HG03095 (cell line): ENCODE results near the gene UGT1A10.
"Not testable (repeated sequence)": the region's sequence is repeated elsewhere in the genome, so short reads cannot be mapped to it uniquely, and the experiment has no call there.

Source experiments
- ATAC-seq: cut with Tn5 transposase; IDR thresholded peaks from one replicate; pipeline ENCODE4 v1.9.1; 2021; ENCODE audit warnings: moderate library complexity; ENCODE audit not compliant: unreplicated experiment

UGT1A10 gene

DNA sequence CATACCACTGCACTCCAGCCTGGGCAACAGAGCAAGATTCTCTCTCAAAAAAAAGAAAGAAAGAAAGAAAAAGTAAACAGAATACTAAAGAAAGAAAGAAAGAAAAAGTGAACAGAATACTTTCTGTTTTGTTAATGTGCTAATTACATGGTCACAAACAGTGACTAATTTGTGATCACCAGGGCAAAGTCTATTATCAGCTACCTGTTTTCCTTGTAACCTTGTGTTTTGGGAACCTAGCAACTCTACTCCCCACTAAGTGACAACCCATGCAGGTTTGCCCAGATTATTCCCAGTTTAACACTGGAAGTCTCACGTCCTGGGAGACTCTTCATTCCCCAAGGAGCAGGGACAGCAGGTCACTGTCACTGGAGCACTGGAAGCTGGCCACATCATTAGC, 18.8 kb downstream of the UGT1A10 start:
- ATAC-seq, result no peak

DNA sequence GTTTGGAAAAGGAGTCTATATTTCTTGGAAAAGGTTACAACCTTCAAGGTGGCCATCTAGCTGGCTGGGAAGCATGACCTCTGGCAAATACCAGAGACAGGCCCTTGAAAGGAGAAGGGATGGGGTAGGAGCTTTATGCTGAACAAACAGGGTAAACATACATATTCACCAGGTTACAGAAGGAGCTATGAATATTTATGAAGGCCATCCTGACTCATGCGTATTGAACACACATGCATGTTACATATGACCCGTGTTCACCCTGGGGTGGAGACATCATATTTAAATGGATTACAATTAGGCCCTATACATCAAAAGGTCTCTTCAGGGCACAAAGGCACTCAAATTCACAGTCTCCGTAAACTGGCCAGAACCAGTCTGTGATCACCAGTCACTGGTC, 19.7 kb downstream of the UGT1A10 start:
- ATAC-seq, result not testable (repeated sequence)

DNA sequence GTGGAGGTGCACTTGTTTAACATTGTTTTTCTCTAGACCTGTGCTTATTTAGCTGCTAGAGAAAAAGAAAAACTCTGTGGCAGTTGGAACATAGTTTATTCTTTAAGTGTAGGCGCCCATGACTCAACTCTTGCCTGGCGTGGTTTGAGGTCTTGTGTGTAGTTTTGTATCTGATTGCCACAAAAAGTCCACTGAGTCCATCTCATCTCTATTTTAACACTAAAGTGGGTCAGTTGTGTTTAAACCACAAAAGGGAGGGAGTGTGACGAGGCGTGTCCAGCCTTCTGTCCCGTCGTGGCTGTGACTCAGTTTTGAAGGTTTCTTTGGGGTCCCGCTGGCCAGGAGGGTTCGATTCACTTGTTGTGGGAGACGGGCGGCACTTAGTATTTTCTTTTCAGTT, 20.2 kb downstream of the UGT1A10 start:
- no peak for ATAC-seq

DNA sequence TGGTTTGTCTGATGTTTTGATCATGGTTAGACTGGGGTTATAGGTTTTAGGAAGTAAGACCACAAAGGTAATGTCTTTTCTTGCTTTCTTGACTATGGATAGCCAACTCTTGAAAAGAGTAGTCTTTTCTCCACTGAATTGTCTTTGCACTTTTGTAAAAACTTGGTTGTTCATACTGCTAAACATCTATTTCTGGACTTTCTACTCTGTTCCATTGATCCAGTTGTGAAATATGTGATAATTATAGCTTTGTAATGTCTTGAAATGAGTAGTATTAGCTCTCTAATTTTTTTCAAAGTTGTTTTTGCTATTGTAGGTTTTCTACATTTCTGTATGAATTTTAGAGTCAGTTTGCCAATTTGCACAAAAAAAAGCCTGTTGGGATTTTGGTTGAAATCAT, 22.4 kb downstream of the UGT1A10 start:
- ATAC-seq, result no peak

DNA sequence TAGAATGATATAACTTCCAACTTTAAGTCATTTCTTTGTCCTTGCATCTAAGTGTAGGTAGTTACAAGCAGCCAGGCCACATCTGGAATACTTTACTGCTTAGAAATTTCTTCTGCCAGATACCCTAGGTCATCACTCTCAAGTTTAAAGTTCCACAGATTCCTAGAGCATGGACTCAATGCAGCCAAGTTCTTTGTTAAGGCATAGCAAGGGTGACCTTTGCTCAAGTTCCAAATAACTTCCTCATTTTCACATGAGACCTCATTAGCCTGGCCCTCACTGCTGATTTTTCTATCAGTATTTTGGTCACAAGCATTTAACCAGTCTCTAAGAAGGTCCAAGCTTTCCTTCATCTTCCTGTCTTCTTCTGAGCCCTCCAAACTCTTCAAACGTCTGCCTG, 27.7 kb downstream of the UGT1A10 start:
- ATAC-seq, result no peak

DNA sequence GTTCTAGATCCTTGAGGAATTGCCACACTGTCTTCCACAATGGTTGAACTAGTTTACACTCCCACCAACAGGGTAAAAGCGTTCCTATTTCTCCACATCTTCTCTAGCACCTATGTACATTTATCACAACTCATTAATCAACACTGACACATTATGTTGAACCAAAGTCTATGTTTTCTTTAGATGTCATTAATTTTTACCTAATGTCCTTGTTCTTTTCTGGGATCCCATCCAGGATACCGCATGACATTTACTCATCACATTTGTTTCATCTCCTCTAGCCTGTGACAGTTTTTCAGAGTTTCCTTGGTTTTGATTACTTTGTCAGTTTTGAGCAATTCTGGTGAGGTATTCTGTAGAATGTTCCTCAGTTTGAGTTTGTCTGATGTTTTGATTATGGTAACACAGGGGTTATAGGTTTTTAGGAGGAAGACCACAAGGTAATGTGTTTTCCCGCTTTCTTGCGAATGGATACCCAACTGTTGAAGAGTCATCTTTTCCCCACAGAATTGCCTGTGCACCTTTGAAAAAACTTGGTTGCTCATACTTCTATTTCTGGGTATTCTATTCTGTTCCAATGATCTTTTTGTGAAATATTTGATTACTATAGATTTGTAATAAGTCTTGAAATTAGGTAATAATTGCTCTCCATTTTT, 32.5 kb downstream of the UGT1A10 start:
- ATAC-seq, result no peak

DNA sequence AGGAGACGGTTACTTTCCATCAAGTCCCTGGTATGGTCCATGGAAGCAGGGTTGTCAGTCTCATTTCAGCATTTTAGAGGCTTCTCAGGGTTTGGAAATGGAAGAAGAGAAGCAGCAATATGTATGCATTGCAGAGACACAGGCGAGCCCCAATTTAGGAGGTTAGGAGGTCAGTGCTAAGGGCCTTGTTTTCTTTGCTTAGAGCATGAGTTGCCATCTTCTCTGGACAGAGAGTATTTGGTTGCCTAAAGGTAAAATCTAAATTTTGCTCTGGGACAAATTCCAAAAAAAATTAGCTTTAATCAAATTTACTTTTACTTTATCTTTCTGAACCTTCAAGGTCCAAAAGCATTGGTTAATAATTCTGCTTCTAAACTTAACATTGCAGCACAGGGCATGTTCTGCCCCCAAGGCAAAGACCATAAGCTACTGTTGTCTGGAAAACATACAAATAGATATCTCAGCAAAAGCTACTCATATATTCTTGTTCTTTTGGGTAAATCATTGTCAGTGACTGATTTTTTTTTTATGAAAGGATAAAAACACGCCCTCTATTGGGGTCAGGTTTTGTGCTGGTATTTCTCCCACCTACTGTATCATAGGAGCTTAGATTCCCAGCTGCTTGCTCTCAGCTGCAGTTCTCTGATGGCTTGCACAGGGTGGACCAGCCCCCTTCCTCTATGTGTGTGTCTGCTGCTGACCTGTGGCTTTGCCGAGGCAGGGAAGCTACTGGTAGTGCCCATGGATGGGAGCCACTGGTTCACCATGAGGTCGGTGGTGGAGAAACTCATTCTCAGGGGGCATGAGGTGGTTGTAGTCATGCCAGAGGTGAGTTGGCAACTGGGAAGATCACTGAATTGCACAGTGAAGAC, 35.3 kb downstream of the UGT1A10 start, which contains the start of gene UGT1A9:
Gene UGT1A9 (plus strand): TSS at position 609 of the 872 bp plus-strand sequence. CDS start 37 bp downstream, at position 646.
- ATAC-seq, result no peak

DNA sequence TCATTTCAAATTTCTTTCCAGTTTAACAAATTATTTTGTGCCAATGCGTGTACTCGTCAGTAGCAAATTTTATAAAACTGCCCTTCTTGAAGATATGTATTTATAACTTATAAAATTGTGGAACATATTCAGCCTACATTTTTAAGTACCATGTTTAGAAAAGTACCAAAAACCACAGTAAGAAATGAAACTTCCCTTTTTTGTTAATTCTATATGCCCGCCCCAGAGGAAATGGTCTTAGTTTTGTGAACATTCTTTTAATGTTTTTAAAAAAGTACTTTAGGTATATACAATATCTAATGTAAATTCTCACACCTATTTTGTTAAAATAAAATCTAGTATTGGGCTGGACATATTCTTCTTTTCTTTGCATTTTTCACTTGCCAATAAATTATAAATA, 36.6 kb downstream of the UGT1A10 start:
- ATAC-seq, result no peak

DNA sequence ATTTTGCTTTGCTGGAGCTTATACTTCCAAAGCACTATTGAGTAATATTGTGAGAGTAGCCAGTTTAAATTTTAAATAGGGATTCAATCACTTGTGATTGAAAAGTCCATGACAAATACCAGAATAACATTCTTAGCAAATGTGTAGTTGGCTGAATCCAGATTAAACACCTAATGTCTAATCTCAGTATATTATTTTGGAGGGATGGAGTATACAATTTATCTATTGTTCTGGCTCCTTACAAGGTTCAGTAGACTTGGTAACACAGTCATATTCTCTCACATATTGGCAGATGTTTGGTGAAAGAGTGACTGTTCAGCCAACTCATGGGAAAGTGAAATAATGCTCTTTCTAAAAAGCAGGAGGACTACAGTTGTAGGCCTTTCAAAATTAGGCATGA, 37.6 kb downstream of the UGT1A10 start:
- ATAC-seq, result no peak

DNA sequence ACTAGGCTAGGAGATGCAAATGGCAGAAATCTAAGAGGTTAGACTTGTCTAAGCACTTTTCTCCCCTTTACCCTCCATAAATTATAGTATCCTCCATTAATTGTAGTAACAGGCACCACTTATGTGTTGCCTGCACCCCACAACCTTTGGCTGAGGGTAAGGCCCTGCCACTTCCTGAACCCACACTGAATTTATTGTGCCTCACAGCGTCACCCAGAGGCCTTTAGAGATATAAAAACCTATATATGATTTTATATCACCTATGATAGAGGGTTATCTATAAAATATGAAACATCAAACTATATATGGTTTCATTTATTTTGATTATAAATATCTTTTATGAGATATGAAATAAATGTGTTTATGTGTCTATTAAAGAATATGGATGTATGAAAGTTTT, 38.1 kb downstream of the UGT1A10 start:
- no peak for ATAC-seq

DNA sequence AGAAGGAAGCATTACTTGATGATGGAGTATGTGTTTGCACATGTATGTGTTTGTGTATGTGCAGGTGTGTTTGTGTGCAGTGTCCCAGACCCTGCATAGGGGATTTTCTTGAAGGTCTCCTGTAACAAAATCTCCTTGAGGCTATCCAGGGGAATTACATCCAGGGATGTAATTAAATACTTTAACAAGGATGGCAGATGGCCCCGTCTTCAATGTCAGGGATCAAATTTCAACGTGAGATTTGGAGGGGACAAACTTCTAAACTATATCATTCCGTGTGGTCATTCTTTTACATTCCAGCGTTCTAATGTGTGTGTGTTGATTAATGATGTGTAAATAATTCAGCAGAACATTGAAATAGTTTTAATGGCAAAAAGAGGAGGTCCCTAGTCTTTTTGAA, 38.7 kb downstream of the UGT1A10 start:
- ATAC-seq, result no peak

DNA sequence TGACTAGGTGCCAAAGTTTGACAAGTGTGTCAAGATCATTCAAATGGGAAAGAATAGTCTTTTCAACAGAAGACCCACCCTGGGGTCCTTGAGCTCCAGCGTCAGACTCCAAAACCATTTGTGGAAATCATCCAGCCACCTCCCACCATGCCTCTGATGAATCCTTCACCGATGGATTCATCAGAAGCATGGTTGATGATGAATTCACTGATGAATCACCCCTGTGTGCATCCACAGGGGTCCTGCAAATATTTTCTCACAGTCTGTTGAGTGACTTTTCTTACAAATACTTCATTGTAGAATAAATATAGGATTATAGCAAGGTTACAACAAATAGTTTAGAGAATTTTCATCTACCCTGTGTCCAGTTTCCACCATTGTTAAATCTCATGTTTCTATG, 39.8 kb downstream of the UGT1A10 start:
- ATAC-seq, result no peak

DNA sequence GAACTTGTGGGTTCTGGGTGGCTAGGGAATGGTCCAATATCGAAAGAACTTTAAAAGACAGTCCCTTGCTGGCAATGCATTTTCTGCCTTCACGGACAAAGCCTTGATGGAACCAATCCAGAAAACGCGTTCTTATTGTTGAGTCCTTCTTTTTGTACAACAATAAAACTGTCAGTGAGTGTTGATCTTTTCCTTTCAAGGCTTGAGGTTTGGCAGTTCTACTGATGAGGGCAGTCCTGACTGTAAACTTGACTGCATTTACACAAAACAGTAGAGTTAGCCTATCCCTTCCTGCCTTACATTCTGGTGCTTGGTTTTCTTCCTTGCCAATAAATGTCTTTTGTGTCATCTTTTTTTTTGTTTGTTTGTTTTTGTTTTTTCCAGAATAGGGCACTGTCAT, 42.9 kb downstream of the UGT1A10 start:
- no peak for ATAC-seq

DNA sequence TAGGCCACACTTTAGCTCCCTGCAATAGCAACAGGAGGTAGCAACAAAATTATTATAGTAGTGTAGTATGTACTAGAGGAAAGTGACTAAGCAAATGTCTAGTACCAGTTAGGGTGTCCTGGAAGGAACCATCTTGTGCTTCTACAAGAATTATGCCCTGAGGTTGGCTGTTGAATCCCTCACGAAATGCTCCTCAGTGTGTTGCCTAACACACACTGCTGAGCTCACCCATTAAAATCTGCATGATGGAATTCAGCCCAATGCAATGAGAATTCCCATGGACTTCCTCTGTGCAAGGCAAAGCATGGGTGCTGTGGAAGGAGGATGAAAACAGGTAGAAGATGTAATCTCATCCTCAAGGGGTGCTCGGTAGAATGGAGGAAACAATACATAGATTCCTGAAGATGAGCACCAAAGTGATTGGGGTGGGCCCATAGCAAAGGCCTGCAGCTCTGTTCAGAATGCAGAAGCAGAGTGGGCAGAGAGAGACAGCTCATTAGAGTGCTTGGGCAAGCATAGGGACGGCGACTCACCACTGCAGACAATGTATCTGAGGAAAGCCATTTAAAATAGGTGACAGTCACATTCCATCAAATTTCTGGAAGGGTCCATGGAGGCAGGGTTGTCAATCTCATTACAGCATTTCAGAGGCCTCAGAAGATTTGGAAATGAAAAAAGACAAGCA, 44.3 kb downstream of the UGT1A10 start:
- no peak for ATAC-seq

DNA sequence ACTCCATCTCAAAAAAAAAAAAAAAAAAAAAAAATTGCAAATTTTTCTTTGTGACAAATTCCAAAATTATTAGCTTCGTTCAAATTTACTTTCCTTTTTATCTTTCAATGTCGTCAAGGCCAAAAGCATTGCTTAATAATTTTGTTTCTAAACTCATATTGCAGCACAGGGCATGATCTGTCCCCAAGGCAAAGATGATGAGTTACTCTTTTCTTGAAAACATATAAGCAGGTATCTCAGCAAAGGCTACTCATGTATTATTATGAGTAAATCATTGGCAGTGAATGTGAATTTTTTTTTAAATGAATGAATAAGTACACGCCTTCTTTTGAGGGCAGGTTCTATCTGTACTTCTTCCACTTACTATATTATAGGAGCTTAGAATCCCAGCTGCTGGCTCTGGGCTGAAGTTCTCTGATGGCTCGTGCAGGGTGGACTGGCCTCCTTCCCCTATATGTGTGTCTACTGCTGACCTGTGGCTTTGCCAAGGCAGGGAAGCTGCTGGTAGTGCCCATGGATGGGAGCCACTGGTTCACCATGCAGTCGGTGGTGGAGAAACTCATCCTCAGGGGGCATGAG, 45.4 kb downstream of the UGT1A10 start, which contains the start of gene UGT1A7:
Gene UGT1A7 (plus strand): TSS at position 381 of the 579 bp plus-strand sequence. CDS start 37 bp downstream, at position 418.
- ATAC-seq, result no peak

DNA sequence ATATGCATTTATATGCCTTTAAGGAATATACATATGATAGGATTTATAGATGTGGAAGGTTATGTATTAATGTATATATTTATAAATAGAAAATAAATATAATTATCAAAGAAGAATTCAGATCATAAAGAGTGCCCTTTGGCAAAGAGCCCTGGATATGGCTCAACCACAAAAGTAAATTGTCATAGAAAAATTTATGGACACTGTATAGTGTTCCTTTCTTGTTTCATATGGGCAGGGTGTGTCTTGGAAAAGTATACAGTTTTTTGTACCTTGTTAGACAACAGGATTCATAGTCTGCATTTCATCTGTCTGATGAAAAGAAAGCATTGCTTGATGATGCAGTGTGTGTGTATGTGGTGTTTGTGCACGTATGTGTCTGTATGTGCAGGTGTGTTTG, 48.4 kb downstream of the UGT1A10 start:
- ATAC-seq, result no peak

DNA sequence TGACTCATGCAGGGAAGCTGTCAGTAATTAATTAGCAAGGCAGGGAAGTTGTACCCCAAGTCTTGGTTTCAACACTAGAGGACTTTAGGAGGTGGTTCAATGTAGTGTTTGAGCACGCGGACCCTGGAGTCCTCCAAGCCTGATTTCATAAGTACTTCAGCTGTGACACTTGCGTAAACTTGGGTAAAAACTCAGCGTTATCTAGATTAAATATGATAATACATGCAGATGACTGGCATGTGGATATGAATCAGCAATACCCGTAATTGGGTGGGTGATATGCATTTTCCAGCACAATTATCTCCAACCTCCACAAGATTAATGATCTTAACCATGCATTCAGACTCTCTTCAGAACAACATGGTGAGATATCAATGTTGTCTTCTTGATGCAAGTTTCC, 50.7 kb downstream of the UGT1A10 start:
- ATAC-seq, result no peak

DNA sequence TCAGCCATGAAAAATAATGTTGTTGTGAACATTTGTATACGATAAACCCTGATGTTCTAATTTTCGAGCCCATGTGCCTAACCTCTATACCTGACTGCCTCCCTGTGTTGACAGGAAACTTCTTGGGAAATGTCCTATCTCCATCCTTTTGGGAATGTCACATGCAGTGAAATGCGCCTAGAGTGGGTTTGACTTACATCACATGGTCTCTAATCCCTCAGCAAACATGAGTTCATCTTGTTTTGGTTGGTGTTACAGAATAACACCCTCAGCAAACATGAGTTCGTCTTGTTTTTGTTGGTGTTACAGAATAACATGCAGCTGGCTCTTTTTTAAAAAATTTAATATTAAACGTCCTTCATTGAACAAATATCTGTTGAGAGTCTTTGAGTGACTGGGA, 52.1 kb downstream of the UGT1A10 start:
- ATAC-seq, result no peak

DNA sequence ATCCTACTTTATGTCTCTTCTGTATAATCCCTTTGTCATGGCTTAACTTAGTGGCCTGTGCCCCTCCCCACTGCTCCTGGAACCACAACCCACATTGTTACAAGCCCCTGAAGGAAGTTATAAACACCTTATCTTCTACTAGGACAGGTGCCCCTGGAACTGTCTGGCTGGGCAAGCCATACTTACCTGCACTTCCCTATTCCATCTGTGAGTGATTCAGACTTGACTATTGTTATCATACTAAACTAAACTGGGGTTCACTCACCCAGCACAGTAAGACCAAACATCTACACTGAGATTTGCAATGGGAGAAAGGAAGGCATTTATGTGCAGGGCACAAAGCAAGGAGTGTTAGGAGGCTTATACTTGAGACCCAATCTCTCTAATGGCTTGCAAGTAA, 52.8 kb downstream of the UGT1A10 start:
- ATAC-seq, result no peak

DNA sequence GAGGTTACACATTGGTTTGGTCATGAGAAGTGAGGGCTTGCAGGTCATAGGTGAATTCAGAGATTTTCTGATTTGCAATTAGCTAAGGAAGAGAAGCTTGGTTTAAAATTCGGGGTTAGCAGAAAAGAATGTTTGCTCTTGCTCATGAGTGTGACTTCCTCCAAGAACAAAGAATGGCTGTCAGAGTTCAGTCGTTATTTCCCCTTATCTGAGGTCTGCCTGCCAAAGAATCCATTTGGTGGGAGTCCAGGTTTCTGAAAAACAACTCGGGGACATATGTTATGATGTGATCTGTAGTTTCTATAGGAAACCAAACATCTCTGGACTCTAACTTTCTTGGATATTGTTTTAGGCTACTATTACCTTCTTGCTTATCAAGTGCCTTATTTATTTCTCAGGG, 53.3 kb downstream of the UGT1A10 start:
- ATAC-seq, result no peak

DNA sequence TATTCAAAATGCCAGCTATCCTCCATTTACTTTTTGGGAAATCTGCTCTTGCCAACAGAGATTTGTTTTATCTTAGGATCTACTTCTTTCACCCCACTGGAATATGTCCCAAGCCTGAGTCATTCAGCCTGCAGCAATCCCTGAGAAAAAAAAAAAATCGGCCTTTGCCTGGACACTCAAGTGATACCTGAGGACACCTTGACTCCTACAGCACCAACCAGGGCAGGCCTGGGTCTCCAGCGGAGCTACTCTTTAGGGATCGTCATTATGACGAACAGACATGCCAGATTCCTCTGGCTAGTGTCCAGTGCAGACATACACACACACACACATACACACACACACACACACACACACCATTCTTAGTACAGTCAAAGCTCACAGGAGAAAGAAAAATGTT, 54.2 kb downstream of the UGT1A10 start:
- ATAC-seq, result no peak
